ENCODE results near the gene NHP2. TPM values are rescaled to one million over a fixed set of nuclear protein-coding genes. Genes with fewer than 3 reads are reported as not detected.

Gene NHP2
- total and polyA plus RNA-seq, 10 of the 15 experiments (the other 5 are each of a cell fraction or from before 2014, with no cell fraction given): 39.2 to 513 (median 198) TPM

DNA sequence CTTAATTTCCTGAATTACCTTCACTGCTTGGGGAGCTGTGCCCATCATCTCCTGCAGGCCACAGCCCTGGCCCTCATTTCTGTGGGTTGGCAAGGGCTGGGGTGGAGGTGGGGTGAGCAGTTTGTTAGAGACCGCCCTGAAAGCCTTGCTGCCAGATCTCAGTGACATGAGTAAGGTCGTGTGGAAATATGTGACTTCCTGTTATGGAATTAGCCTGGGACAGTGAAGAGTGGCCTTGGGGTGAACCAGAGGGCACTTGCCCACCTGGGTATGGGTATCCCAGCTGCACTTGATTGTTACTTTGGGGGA, 48.2 kb upstream of the NHP2 start:
- DNase-seq (ENCODE audit: low read depth, low spot score) (no peak), FAIRE-seq (no peak), ATAC-seq (no peak)
- Histone ChIP-seq H3K9me3 (replicated peaks; ENCODE audit: control insufficient read depth, insufficient read depth, low read length) (no peaks in the 10 kb centered on the region), H3K36me3 (ENCODE audit: control insufficient read depth in 2 of 2, insufficient read depth in 2 of 2, low read length in 1 of 2) (peaks cover 6 to 16% of the 10 kb centered on the region in 2 experiments), H3K4me3 (no peak overlapping the region), H3K27ac (ENCODE audit: control insufficient read depth, insufficient read depth) (no peak overlapping the region), H4K20me1 (ENCODE audit: control insufficient read depth, insufficient read depth) (peaks cover 13% of the 10 kb centered on the region), H3K79me2 (ENCODE audit: control insufficient read depth, insufficient read depth, low read length) (peaks cover 31% of the 10 kb centered on the region), H3K9ac (ENCODE audit: control insufficient read depth, insufficient read depth, low read length) (no peak overlapping the region), H3K4me2 (ENCODE audit: control insufficient read depth, insufficient read depth) (no peak overlapping the region), H2AFZ (ENCODE audit: control insufficient read depth, low read depth, low read length) (no peak overlapping the region), H3K4me1 (ENCODE audit: control insufficient read depth, insufficient read depth, low read length) (peaks cover 9% of the 10 kb centered on the region), H3K27me3 (replicated peaks in 1 of 2; ENCODE audit: control insufficient read depth in 2 of 2, insufficient read depth in 2 of 2, low read length in 1 of 2) (no peaks in the 10 kb centered on the region)
- intact Hi-C loops (cut with micrococcal nuclease; ENCODE audit: unreplicated experiment): no loop called here
- ChIA-PET CTCF (no interaction called here), RAD21 (ENCODE audit: unreplicated experiment) (no interaction called here), POLR2A (no interaction called here), SMC1A (ENCODE audit: uncharacterized antibody, unreplicated experiment) (no interaction called here)
- TF ChIP-seq HDAC6 (IDR thresholded peaks at IDR 0.05; ENCODE audit: unreplicated experiment) (no peak), CREM (IDR thresholded peaks at IDR 0.05; ENCODE audit: low read depth) (no peak), MLLT1 (IDR thresholded peaks at IDR 0.05) (no peak), SMC3 (IDR thresholded peaks at IDR 0.05; ENCODE audit: borderline replicate concordance, low read length) (no peak)
- no TSS peak for BruUV-seq (replicated peaks)
- in situ Hi-C loops (cut with MboI): no loop called here
- WGBS (ENCODE audit: insufficient coverage, insufficient replicate concordance, low lambda C conversion rate, missing lambda C conversion rate): 50% methylated on average over 2 of the region's 2 CpGs

GRCh38 chr5:178201221-178201926, 47.7 kb upstream of the NHP2 start:
- Histone ChIP-seq H3K27ac (ENCODE audit: control insufficient read depth, insufficient read depth) (no peak overlapping the region), H4K20me1 (ENCODE audit: control insufficient read depth, insufficient read depth) (peaks cover 8% of the 10 kb centered on the region), H3K36me3 (ENCODE audit: control insufficient read depth in 2 of 2, insufficient read depth in 2 of 2, low read length in 1 of 2) (peaks cover 3 to 11% of the 10 kb centered on the region in 2 experiments), H3K27me3 (replicated peaks in 1 of 2; ENCODE audit: control insufficient read depth in 2 of 2, insufficient read depth in 2 of 2, low read length in 1 of 2) (no peaks in the 10 kb centered on the region), H3K9me3 (replicated peaks; ENCODE audit: control insufficient read depth, insufficient read depth, low read length) (no peaks in the 10 kb centered on the region), H3K4me3 (no peak overlapping the region), H3K79me2 (ENCODE audit: control insufficient read depth, insufficient read depth, low read length) (peaks cover 26% of the 10 kb centered on the region), H2AFZ (ENCODE audit: control insufficient read depth, low read depth, low read length) (no peak overlapping the region), H3K9ac (ENCODE audit: control insufficient read depth, insufficient read depth, low read length) (no peak overlapping the region), H3K4me1 (ENCODE audit: control insufficient read depth, insufficient read depth, low read length) (peaks cover 4% of the 10 kb centered on the region; the same call in 1 of the 2 replicates), H3K4me2 (ENCODE audit: control insufficient read depth, insufficient read depth) (no peak overlapping the region)
- DNase-seq (ENCODE audit: low read depth, low spot score): no peak
- RAD21 ChIA-PET (ENCODE audit: unreplicated experiment): no interaction called here
- WGBS (ENCODE audit: insufficient coverage, insufficient replicate concordance, low lambda C conversion rate, missing lambda C conversion rate): 73% methylated on average over 14 of the region's 14 CpGs
- SMC1A ChIA-PET (ENCODE audit: uncharacterized antibody, unreplicated experiment): no interaction called here
- intact Hi-C loops (cut with micrococcal nuclease; ENCODE audit: unreplicated experiment) (no loop called here), in situ Hi-C loops (cut with MboI) (no loop called here)
- no peak for FAIRE-seq
- POLR2A ChIA-PET: no interaction called here
- BruUV-seq (replicated peaks): no TSS peak
- ATAC-seq: no peak
- CTCF ChIA-PET: interaction anchor here (1.4 kb wide), 1 partner anchor 126 kb away, joined by 3 read pairs; no protein-coding TSS in a partner anchor
- TF ChIP-seq, protein P1, sequence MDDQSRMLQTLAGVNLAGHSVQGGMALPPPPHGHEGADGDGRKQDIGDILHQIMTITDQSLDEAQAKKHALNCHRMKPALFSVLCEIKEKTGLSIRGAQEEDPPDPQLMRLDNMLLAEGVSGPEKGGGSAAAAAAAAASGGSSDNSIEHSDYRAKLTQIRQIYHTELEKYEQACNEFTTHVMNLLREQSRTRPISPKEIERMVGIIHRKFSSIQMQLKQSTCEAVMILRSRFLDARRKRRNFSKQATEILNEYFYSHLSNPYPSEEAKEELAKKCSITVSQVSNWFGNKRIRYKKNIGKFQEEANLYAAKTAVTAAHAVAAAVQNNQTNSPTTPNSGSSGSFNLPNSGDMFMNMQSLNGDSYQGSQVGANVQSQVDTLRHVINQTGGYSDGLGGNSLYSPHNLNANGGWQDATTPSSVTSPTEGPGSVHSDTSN (IDR thresholded peaks at IDR 0.05; ENCODE audit: insufficient replicate concordance, low read depth, low read length): no peak
- TF ChIP-seq ZNF24 (IDR thresholded peaks at IDR 0.05): no peak
- no peak for TF ChIP-seq BMI1 (IDR thresholded peaks at IDR 0.05; ENCODE audit: borderline replicate concordance)
- TF ChIP-seq BRCA1 (IDR thresholded peaks at IDR 0.05; ENCODE audit: low read depth, low read length): no peak
- TF ChIP-seq RUNX3 (IDR thresholded peaks at IDR 0.05; ENCODE audit: low read length): no peak
- TF ChIP-seq FOXK2 (IDR thresholded peaks at IDR 0.05): no peak
- TF ChIP-seq, protein P2, sequence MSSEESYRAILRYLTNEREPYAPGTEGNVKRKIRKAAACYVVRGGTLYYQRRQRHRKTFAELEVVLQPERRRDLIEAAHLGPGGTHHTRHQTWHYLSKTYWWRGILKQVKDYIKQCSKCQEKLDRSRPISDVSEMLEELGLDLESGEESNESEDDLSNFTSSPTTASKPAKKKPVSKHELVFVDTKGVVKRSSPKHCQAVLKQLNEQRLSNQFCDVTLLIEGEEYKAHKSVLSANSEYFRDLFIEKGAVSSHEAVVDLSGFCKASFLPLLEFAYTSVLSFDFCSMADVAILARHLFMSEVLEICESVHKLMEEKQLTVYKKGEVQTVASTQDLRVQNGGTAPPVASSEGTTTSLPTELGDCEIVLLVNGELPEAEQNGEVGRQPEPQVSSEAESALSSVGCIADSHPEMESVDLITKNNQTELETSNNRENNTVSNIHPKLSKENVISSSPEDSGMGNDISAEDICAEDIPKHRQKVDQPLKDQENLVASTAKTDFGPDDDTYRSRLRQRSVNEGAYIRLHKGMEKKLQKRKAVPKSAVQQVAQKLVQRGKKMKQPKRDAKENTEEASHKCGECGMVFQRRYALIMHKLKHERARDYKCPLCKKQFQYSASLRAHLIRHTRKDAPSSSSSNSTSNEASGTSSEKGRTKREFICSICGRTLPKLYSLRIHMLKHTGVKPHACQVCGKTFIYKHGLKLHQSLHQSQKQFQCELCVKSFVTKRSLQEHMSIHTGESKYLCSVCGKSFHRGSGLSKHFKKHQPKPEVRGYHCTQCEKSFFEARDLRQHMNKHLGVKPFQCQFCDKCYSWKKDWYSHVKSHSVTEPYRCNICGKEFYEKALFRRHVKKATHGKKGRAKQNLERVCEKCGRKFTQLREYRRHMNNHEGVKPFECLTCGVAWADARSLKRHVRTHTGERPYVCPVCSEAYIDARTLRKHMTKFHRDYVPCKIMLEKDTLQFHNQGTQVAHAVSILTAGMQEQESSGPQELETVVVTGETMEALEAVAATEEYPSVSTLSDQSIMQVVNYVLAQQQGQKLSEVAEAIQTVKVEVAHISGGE (CRISPR knock-in tag; IDR thresholded peaks at IDR 0.05): no peak
- no peak for TF ChIP-seq NR2F1 (conservative IDR thresholded peaks at IDR 0.05)
